ENCODE results near the gene CCDC171. TPM values are rescaled to one million over a fixed set of nuclear protein-coding genes. Genes with fewer than 3 reads are reported as not detected.

CCDC171 gene
- total and polyA plus RNA-seq, 4 donors: 0.13 to 1.1 (median 0.43) TPM

DNA sequence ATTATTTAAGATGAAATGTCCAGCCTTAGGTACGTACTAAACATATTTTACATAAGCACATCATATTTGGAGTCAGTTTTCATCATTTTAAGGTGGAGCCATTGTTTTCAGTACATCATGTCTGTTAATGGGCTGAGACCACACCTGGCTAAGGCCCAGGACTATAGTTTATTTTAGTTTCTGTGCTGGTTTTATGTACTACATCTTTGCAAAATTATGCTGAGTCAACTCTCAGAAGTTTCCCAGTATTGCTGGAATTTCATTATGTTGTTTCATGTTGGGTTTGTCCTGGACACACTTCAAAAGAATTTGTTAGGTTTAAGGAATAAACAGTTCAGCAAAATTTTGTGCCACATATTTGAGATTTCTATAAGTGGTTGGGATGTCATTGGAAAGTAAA, 171.2 kb downstream of the CCDC171 start:
- WGBS: 88% methylated on average over 1 of the region's 1 CpG
- Histone ChIP-seq H3K36me3 (ENCODE audit: control insufficient read depth in 4 of 4, insufficient read depth in 3 of 4, low read depth in 1 of 4, low read length in 3 of 4) (no peaks in the 10 kb centered on the region), H3K4me1 (ENCODE audit: control insufficient read depth in 4 of 4, insufficient read depth in 4 of 4, low read length in 3 of 4) (no peaks in the 10 kb centered on the region), H3K9ac (ENCODE audit: low read depth in 1 of 2, low read length in 2 of 2) (no peak overlapping the region), H3K27ac (ENCODE audit: low read depth in 1 of 2, low read length in 2 of 2) (no peak overlapping the region), H3K27me3 (ENCODE audit: control insufficient read depth in 4 of 4, insufficient read depth in 4 of 4, low read length in 3 of 4) (no peaks in the 10 kb centered on the region), H3K4me3 (ENCODE audit: low read depth in 1 of 3, low read length in 3 of 3) (no peak overlapping the region), H3K9me3 (ENCODE audit: control insufficient read depth in 4 of 4, low read length in 3 of 4) (no peaks in the 10 kb centered on the region)
- DNase-seq (ENCODE audit: low spot score): no peak
- TF ChIP-seq, protein P1, sequence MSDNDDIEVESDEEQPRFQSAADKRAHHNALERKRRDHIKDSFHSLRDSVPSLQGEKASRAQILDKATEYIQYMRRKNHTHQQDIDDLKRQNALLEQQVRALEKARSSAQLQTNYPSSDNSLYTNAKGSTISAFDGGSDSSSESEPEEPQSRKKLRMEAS (IDR thresholded peaks at IDR 0.05): no peak
- TF ChIP-seq REST (IDR thresholded peaks at IDR 0.05) (no peak), JUND (IDR thresholded peaks at IDR 0.05) (no peak), FOXA1 (IDR thresholded peaks at IDR 0.05) (no peak), ZBTB33 (IDR thresholded peaks at IDR 0.05) (no peak), RAD21 (IDR thresholded peaks at IDR 0.05) (no peak), FOXA2 (IDR thresholded peaks at IDR 0.05) (no peak), SP1 (IDR thresholded peaks at IDR 0.05) (no peak), ATF3 (IDR thresholded peaks at IDR 0.05) (no peak), YY1 (IDR thresholded peaks at IDR 0.05) (no peak), NR2F2 (IDR thresholded peaks at IDR 0.05) (no peak), HNF4A (conservative IDR thresholded peaks at IDR 0.05) (no peak)

GRCh38 chr9:15724612-15725011, 171.8 kb downstream of the CCDC171 start:
- no peaks in the 10 kb centered on the region for H3K9me3 ChIP-seq (ENCODE audit: control insufficient read depth in 4 of 4, low read length in 3 of 4)
- H3K9ac ChIP-seq (ENCODE audit: low read depth in 1 of 2, low read length in 2 of 2): no peak overlapping the region
- no peak overlapping the region for H3K4me3 ChIP-seq (ENCODE audit: low read depth in 1 of 3, low read length in 3 of 3)
- 51% methylated on average over 1 of the region's 1 CpG for WGBS
- no peak for DNase-seq (ENCODE audit: low spot score)
- no peaks in the 10 kb centered on the region for H3K27me3 ChIP-seq (ENCODE audit: control insufficient read depth in 4 of 4, insufficient read depth in 4 of 4, low read length in 3 of 4)
- TF ChIP-seq YY1 (IDR thresholded peaks at IDR 0.05) (no peak), GABPA (IDR thresholded peaks at IDR 0.05 in 1 of 2, conservative IDR thresholded peaks at IDR 0.05 in 1 of 2) (no peak), EGR1 (IDR thresholded peaks at IDR 0.05; ENCODE audit: low read depth in 2 of 2) (no peak), ATF3 (IDR thresholded peaks at IDR 0.05) (no peak), JUND (IDR thresholded peaks at IDR 0.05) (no peak)
- TF ChIP-seq, protein P2, sequence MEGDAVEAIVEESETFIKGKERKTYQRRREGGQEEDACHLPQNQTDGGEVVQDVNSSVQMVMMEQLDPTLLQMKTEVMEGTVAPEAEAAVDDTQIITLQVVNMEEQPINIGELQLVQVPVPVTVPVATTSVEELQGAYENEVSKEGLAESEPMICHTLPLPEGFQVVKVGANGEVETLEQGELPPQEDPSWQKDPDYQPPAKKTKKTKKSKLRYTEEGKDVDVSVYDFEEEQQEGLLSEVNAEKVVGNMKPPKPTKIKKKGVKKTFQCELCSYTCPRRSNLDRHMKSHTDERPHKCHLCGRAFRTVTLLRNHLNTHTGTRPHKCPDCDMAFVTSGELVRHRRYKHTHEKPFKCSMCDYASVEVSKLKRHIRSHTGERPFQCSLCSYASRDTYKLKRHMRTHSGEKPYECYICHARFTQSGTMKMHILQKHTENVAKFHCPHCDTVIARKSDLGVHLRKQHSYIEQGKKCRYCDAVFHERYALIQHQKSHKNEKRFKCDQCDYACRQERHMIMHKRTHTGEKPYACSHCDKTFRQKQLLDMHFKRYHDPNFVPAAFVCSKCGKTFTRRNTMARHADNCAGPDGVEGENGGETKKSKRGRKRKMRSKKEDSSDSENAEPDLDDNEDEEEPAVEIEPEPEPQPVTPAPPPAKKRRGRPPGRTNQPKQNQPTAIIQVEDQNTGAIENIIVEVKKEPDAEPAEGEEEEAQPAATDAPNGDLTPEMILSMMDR (IDR thresholded peaks at IDR 0.05; ENCODE audit: low read depth, low read length, missing input control): no peak
- no peaks in the 10 kb centered on the region for H3K4me1 ChIP-seq (ENCODE audit: control insufficient read depth in 4 of 4, insufficient read depth in 4 of 4, low read length in 3 of 4)
- H3K27ac ChIP-seq (ENCODE audit: low read depth in 1 of 2, low read length in 2 of 2): no peak overlapping the region
- no peaks in the 10 kb centered on the region for H3K36me3 ChIP-seq (ENCODE audit: control insufficient read depth in 4 of 4, insufficient read depth in 3 of 4, low read depth in 1 of 4, low read length in 3 of 4)

Measured in liver (tissue), 9 donors.